Measurements from ENCODE around the gene UBASH3A.

UBASH3A gene

GRCh38 chr21:42414928-42415769, 11.4 kb downstream of the UBASH3A start:
- DNase-seq (ENCODE audit: low read depth), result peak; percentile 5
- TF ChIP-seq CTCF (IDR thresholded peaks at IDR 0.05; ENCODE audit: low read depth, low read length, missing control alignments), result no peak
- H3K4me3 ChIP-seq (ENCODE audit: low read depth, low read length), result no peak overlapping the region
- in situ Hi-C loops (cut with HindIII; ENCODE audit: low sequenced_read_pairs), result no loop called here

GRCh38 chr21:42417533-42417932, 13.8 kb downstream of the UBASH3A start:
- no peak for DNase-seq (ENCODE audit: low read depth)
- H3K4me3 ChIP-seq (ENCODE audit: low read depth, low read length), result no peak overlapping the region
- in situ Hi-C loops (cut with HindIII; ENCODE audit: low sequenced_read_pairs), result no loop called here
- TF ChIP-seq CTCF (IDR thresholded peaks at IDR 0.05; ENCODE audit: low read depth, low read length, missing control alignments), result no peak

- in situ Hi-C loops (cut with HindIII; ENCODE audit: low sequenced_read_pairs), result no loop called here
- no peak for DNase-seq (ENCODE audit: low read depth)
- TF ChIP-seq CTCF (IDR thresholded peaks at IDR 0.05; ENCODE audit: low read depth, low read length, missing control alignments), result no peak
- no peak overlapping the region for H3K4me3 ChIP-seq (ENCODE audit: low read depth, low read length)
These were observed 15.2 kb downstream of the UBASH3A start for GRCh38 chr21:42418886-42419285.

- in situ Hi-C loops (cut with HindIII; ENCODE audit: low sequenced_read_pairs), result no loop called here
- no peak for TF ChIP-seq CTCF (IDR thresholded peaks at IDR 0.05; ENCODE audit: low read depth, low read length, missing control alignments)
- DNase-seq (ENCODE audit: low read depth), result no peak
- no peak overlapping the region for H3K4me3 ChIP-seq (ENCODE audit: low read depth, low read length)
These were observed 16.1 kb downstream of the UBASH3A start for GRCh38 chr21:42419845-42420244.

GRCh38 chr21:42421018-42421793, 17.5 kb downstream of the UBASH3A start:
- no peak for DNase-seq (ENCODE audit: low read depth)
- H3K4me3 ChIP-seq (ENCODE audit: low read depth, low read length), result no peak overlapping the region
- TF ChIP-seq CTCF (IDR thresholded peaks at IDR 0.05; ENCODE audit: low read depth, low read length, missing control alignments), result no peak
- in situ Hi-C loops (cut with HindIII; ENCODE audit: low sequenced_read_pairs), result no loop called here

- in situ Hi-C loops (cut with HindIII; ENCODE audit: low sequenced_read_pairs), result no loop called here
- no peak overlapping the region for H3K4me3 ChIP-seq (ENCODE audit: low read depth, low read length)
- no peak for DNase-seq (ENCODE audit: low read depth)
- TF ChIP-seq CTCF (IDR thresholded peaks at IDR 0.05; ENCODE audit: low read depth, low read length, missing control alignments), result no peak
These were observed 19.5 kb downstream of the UBASH3A start for GRCh38 chr21:42423197-42423675.
